Measurements from ENCODE around the gene ZFAND4. TPM values are rescaled to one million over a fixed set of nuclear protein-coding genes. Genes with fewer than 3 reads are reported as not detected.

ZFAND4 gene
- total and polyA plus RNA-seq, 9 of the 15 experiments (the other 6 are each of a cell fraction or from before 2014, with no cell fraction given): 0.42 to 3.0 (median 1.5) TPM

DNA sequence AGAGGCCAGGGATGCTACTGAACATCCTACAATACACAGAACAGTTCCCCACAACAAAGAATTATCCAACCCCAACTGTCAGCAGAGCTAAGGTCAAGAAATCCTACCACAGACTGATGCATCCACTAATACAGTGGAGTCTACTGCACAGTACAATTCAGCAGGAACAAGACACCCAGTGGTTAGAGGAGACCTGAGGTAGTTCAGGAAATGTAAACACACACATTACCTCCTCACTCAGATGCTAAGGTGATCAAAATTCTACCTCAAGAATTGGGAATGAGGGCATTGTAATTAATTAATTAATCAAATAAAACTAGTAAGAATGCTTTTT is 91.4 kb downstream of the ZFAND4 start (continued):
- TF ChIP-seq, protein P1, sequence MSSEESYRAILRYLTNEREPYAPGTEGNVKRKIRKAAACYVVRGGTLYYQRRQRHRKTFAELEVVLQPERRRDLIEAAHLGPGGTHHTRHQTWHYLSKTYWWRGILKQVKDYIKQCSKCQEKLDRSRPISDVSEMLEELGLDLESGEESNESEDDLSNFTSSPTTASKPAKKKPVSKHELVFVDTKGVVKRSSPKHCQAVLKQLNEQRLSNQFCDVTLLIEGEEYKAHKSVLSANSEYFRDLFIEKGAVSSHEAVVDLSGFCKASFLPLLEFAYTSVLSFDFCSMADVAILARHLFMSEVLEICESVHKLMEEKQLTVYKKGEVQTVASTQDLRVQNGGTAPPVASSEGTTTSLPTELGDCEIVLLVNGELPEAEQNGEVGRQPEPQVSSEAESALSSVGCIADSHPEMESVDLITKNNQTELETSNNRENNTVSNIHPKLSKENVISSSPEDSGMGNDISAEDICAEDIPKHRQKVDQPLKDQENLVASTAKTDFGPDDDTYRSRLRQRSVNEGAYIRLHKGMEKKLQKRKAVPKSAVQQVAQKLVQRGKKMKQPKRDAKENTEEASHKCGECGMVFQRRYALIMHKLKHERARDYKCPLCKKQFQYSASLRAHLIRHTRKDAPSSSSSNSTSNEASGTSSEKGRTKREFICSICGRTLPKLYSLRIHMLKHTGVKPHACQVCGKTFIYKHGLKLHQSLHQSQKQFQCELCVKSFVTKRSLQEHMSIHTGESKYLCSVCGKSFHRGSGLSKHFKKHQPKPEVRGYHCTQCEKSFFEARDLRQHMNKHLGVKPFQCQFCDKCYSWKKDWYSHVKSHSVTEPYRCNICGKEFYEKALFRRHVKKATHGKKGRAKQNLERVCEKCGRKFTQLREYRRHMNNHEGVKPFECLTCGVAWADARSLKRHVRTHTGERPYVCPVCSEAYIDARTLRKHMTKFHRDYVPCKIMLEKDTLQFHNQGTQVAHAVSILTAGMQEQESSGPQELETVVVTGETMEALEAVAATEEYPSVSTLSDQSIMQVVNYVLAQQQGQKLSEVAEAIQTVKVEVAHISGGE (CRISPR knock-in tag; IDR thresholded peaks at IDR 0.05): no peak
- TF ChIP-seq DACH1 (IDR thresholded peaks at IDR 0.05; ENCODE audit: partially characterized antibody) (peak; percentile 22), POLR2AphosphoS2 (IDR thresholded peaks at IDR 0.05; ENCODE audit: low read length) (no peak), ASH1L (IDR thresholded peaks at IDR 0.05; ENCODE audit: borderline replicate concordance, low read depth, partially characterized antibody) (no peak), NR1H2 (CRISPR knock-in tag; IDR thresholded peaks at IDR 0.05) (no peak), RBM34 (IDR thresholded peaks at IDR 0.05; ENCODE audit: borderline replicate concordance, insufficient read depth, low read length) (no peak), GATA2 (CRISPR knock-in tag; IDR thresholded peaks at IDR 0.05) (0 out of 2 replicates have a peak, but pooled peaks have one; percentile 4), ELF4 (CRISPR knock-in tag; IDR thresholded peaks at IDR 0.05) (no peak), XRCC3 (IDR thresholded peaks at IDR 0.05) (no peak), YY1 (IDR thresholded peaks at IDR 0.05; ENCODE audit: borderline replicate concordance in 1 of 3, control insufficient read depth in 1 of 3, extremely low read depth in 1 of 3, insufficient read depth in 3 of 3, insufficient read length in 1 of 3, insufficient replicate concordance in 2 of 3, low read depth in 1 of 3, low read length in 2 of 3) (no peak), KLF1 (tag; IDR thresholded peaks at IDR 0.05) (no peak), NONO (IDR thresholded peaks at IDR 0.05; ENCODE audit: low read depth in 2 of 2, low read length in 1 of 2) (no peak)
- TF ChIP-seq, protein P2, sequence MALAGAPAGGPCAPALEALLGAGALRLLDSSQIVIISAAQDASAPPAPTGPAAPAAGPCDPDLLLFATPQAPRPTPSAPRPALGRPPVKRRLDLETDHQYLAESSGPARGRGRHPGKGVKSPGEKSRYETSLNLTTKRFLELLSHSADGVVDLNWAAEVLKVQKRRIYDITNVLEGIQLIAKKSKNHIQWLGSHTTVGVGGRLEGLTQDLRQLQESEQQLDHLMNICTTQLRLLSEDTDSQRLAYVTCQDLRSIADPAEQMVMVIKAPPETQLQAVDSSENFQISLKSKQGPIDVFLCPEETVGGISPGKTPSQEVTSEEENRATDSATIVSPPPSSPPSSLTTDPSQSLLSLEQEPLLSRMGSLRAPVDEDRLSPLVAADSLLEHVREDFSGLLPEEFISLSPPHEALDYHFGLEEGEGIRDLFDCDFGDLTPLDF (CRISPR knock-in tag; IDR thresholded peaks at IDR 0.05): no peak
- TF ChIP-seq, protein P3, sequence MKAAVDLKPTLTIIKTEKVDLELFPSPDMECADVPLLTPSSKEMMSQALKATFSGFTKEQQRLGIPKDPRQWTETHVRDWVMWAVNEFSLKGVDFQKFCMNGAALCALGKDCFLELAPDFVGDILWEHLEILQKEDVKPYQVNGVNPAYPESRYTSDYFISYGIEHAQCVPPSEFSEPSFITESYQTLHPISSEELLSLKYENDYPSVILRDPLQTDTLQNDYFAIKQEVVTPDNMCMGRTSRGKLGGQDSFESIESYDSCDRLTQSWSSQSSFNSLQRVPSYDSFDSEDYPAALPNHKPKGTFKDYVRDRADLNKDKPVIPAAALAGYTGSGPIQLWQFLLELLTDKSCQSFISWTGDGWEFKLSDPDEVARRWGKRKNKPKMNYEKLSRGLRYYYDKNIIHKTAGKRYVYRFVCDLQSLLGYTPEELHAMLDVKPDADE (conservative IDR thresholded peaks at IDR 0.05; ENCODE audit: control insufficient read depth, low read depth, low read length): no peak
- TF ChIP-seq, protein P4, sequence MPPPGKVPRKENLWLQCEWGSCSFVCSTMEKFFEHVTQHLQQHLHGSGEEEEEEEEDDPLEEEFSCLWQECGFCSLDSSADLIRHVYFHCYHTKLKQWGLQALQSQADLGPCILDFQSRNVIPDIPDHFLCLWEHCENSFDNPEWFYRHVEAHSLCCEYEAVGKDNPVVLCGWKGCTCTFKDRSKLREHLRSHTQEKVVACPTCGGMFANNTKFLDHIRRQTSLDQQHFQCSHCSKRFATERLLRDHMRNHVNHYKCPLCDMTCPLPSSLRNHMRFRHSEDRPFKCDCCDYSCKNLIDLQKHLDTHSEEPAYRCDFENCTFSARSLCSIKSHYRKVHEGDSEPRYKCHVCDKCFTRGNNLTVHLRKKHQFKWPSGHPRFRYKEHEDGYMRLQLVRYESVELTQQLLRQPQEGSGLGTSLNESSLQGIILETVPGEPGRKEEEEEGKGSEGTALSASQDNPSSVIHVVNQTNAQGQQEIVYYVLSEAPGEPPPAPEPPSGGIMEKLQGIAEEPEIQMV (tag; conservative IDR thresholded peaks at IDR 0.05; ENCODE audit: low read depth): no peak
